Measurements from ENCODE around the gene CALML4.

Gene CALML4

GRCh38 chr15:68211656-68212320, 6.7 kb upstream of the CALML4 start:
- ChIA-PET CTCF (interaction anchor here (1.0 to 3.2 kb wide), 9 partner anchors 8 to 348 kb away, joined by 3 to 29 read pairs (median 8); partner anchors contain the start of gene CLN6), POLR2A (no interaction called here)
- TF ChIP-seq CTCF (IDR thresholded peaks at IDR 0.05; ENCODE audit: control extremely low read depth, extremely low read depth, low read depth, missing control alignments): no peak
- no peak for DNase-seq (ENCODE audit: extremely low spot score)

GRCh38 chr15:68210821-68211655, 5.9 kb upstream of the CALML4 start:
- ChIA-PET CTCF (interaction anchor here (0.8 to 3.2 kb wide), 18 partner anchors 9 to 709 kb away, joined by 3 to 29 read pairs (median 5); partner anchors contain the start of gene CLN6), POLR2A (interaction anchor here (0.6 kb wide), 1 partner anchor 410 kb away, joined by 3 read pairs; no protein-coding TSS in a partner anchor)
- peak; percentile 90 for TF ChIP-seq CTCF (IDR thresholded peaks at IDR 0.05; ENCODE audit: control extremely low read depth, extremely low read depth, low read depth, missing control alignments)
- peak; percentile 73 for DNase-seq (ENCODE audit: extremely low spot score)

GRCh38 chr15:68210409-68210756, 5.3 kb upstream of the CALML4 start:
- no peak for DNase-seq (ENCODE audit: extremely low spot score)
- ChIA-PET POLR2A (interaction anchor here (0.6 kb wide), 1 partner anchor 411 kb away, joined by 3 read pairs; no protein-coding TSS in a partner anchor), CTCF (interaction anchor here (0.9 to 3.2 kb wide), 16 partner anchors 9 to 709 kb away, joined by 3 to 29 read pairs (median 6); partner anchors contain the start of gene CLN6)
- no peak for TF ChIP-seq CTCF (IDR thresholded peaks at IDR 0.05; ENCODE audit: control extremely low read depth, extremely low read depth, low read depth, missing control alignments)

GRCh38 chr15:68209735-68210408, 4.7 kb upstream of the CALML4 start:
- ChIA-PET CTCF (interaction anchor here (0.9 to 3.2 kb wide), 14 partner anchors 10 to 708 kb away, joined by 3 to 29 read pairs (median 6); partner anchors contain the start of gene CLN6), POLR2A (no interaction called here)
- peak; percentile 68 for DNase-seq (ENCODE audit: extremely low spot score)
- no peak for TF ChIP-seq CTCF (IDR thresholded peaks at IDR 0.05; ENCODE audit: control extremely low read depth, extremely low read depth, low read depth, missing control alignments)

- ChIA-PET CTCF (interaction anchor here (1.5 to 3.2 kb wide), 2 partner anchors 15 to 19 kb away, joined by 4 to 29 read pairs; partner anchors contain the start of gene CLN6), POLR2A (no interaction called here)
- no peak for DNase-seq (ENCODE audit: extremely low spot score)
- no peak for TF ChIP-seq CTCF (IDR thresholded peaks at IDR 0.05; ENCODE audit: control extremely low read depth, extremely low read depth, low read depth, missing control alignments)
These were observed 4.1 kb upstream of the CALML4 start for GRCh38 chr15:68209272-68209671.
